NCI-H1105 treated with DMSO at 0.1 percent for 48 hours (cell line): ENCODE measurements around the gene ARHGAP42.

Source experiments
- DNase-seq: peaks from one replicate; lab custom pipeline; 2025; lab: John Stamatoyannopoulos, UW

ARHGAP42 gene

DNA sequence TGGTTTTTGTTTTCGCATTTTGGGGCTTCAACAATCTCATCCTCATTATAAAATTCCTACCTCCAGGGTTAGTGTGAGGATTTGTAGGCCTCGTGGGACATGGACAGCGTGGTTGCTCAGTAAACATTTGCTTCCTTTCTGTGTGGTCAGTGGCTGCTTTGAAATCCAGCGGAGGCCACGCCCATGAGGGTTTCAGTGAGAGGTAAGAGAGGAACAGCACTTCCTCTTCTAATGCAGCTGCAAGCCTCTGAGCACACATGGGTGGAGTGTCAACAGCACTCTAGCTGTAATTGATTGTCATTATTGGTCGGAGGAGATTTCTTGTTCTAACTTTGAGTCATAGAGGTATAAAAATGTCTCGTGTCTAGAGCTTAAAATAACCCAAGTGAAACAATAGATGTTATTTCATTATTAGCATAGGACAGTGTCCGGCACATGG is 6.0 kb upstream of the ARHGAP42 start:
- no peak for DNase-seq

DNA sequence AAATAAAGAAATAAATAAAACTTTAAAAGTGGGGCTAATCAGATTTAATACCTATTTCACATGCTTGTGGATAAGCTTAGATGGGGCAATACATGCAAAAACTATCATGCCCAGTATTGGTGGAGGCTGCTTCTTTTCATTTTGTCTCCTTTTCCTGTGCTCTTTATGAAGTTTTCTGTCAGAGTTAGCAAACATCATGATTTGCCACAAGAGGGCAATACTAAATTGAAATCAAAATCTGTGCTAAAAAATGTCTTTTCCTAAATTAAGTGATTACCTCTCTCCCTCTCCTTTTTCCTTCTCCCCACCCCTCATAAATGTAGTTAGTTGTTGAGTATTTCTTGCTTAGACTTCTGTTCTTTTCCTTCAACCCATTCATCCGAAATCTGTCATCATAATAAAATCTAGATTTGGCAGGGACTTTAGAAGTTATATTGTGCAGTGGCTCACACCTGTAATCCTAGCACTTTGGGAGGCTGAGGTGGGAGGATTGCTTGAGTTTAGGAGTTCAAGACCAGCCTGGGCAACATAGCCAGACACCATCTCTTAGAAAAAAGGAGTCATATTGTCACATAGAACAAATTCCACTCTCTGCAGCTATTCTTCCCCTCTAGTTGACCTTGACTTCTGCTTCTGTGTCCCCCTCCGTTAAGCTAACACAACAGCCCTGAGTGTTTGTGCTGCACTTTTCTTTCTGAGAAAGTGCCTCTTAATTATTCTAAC is 4.7 kb upstream of the ARHGAP42 start:
- DNase-seq = no peak

DNA sequence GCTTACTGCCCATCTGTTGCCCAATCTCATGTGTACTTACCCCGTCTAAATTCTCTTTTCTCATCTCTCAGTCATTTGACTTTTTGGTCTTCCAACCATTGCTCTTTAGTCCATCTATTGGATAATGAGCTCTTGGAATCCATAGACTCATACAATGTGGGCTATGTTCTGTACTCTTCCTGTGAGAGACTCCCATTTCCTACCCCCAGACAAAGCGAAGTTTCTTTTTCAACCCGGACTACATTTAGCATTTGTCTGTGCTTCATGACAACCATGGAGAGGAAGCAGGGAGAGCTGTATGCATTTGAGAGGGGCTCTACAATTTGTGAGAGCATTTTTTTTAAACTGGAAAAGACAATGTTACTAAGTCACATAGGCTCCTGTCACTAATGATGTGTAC is 4.0 kb upstream of the ARHGAP42 start:
- no peak for DNase-seq

GRCh38 chr11:100684101-100685065 is 2.7 kb upstream of the ARHGAP42 start:
- no peak for DNase-seq

DNA sequence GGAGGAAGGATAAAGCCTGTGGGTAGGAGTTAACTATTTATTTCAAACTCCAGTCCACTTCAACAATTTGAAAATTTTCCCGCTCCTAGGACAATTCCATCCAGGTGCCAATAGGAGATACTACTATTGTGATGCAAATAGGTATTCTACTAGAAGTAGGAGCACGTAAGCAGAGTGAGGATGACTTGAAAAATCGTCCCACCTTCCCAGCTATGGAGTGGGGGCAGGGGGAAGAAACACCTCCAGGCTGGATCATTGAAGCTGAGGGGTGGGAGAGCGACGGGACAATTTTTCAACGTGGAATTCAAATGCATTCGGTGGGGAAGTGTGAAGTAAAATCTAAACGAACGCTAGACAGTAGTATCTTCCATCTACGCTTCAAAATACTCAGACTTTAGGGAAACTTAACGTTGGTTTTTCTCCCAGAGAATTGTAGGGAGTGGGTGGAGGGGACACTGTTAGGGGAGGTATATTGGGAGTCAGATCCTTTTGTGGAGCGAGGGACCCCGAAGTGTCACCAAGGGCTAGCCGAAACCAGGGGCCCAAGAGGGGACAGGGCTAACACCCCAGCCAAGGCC is 523 bp upstream of the ARHGAP42 start:
- no peak for DNase-seq

DNA sequence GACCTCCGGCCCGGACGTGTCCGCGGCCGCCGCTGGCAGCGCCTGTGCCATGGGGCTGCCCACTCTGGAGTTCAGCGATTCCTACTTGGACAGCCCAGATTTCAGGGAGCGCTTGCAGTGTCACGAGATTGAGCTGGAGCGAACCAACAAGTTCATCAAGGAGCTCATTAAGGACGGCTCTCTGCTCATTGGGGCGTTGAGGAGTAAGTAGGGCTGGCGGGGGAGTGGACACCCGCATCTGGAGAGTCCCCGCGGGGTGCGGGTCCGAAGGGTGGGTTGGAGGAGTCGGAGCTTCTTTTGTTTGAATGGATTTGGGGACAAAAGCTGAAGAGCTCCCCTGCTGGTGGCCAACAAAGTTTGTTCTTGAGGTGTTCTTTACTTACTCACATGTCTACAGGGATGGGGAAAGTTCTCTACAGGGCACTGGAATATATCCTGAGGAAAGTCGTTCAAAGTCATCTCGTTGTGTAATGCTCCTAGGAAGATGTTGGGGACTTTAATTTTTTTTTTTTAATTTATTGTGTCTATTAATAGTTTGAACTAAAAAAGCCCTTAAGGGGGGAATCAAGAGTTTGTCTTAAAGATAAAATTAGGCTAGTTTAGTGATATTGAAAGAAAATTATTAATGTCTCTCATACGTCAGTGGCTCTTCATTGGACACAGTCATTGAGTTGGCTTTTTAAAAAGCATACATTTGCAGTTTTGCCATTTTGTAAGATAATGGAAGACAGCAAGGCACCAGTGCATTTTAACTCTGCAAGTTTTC is 725 bp downstream of the ARHGAP42 start:
- peak; percentile 13 for DNase-seq

GRCh38 chr11:100689141-100689540 is 2.1 kb downstream of the ARHGAP42 start:
- DNase-seq = no peak

GRCh38 chr11:100691896-100692653 is 5.0 kb downstream of the ARHGAP42 start:
- DNase-seq = no peak

GRCh38 chr11:100695911-100696310 is 8.8 kb downstream of the ARHGAP42 start:
- DNase-seq = no peak

- DNase-seq = no peak
These were observed 16.1 kb downstream of the ARHGAP42 start for GRCh38 chr11:100703139-100703538.

- no peak for DNase-seq
These were observed 16.9 kb downstream of the ARHGAP42 start for GRCh38 chr11:100703801-100704575.

GRCh38 chr11:100705447-100705846 is 18.4 kb downstream of the ARHGAP42 start:
- no peak for DNase-seq

GRCh38 chr11:100706179-100706578 is 19.1 kb downstream of the ARHGAP42 start:
- DNase-seq = no peak

DNA sequence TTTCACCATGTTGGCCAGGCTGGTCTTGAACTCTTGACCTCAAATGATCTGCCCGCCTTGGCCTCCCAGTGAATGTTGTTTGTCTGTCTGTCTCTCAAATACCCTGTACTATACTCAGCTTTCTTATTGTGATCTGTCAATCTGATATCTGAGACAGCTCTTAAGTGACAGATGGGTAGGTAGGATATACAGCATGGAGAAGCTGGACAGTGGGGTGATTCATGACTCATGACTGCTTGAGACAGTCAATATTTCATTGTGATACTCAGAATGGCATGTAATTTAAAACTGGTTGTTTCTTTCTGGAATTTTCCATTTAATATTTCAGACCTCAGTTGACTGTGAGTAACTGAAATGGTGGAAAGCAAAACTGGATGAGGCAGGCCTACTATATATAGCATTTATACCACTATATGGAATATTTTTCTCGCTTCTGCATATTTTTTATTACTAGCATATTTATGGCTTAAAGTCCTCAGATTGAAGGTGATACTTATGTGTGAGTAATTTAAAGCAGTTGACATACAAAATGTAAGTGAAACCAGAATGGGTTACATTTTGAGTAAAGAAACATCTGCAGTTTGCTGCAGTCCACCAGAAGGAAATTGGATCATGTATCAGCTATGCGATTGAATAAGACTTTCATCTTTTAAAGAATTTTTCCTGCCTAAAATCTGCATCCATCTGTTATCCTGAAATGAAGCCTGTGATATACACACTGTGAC is 22.3 kb downstream of the ARHGAP42 start:
- DNase-seq = no peak

DNA sequence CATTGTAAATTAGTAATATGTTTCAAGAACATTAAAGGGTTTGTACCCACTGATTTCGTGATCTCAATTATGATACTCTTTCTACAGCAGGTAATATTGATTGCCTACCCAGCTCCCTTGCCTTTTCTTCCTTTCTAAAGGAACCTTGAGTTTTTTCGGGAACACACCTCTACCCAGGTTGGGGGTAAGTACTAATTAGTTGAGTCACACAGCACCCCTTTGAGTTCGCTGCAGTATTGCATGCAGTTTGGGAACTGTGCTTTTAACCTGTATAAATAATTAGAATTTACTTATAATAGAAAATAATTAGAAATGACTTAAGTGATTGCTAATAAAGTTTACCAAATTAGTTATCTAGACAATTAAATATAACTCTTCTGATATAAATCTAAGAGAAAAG is 24.9 kb downstream of the ARHGAP42 start:
- DNase-seq = no peak

DNA sequence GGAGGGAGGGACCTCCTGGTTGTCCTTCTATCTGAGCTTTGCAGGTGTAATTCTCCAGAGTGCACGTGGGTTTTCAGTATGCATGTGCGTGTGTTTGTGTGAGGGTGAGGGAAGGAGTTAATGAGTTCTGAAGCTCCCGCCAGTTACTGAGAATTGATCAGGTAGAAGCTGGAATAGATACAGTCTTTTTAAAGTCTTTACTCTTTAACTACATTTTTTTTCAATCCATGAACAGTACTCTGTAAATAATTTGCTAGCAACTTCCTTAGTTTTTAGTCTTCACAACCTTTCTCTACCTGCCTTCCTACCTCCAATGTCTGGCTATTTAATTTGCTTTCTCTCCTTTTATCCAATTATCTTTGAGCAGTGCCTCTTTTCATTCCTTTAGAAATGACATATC is 25.5 kb downstream of the ARHGAP42 start:
- DNase-seq = no peak

- DNase-seq = no peak
These were observed 28.2 kb downstream of the ARHGAP42 start for GRCh38 chr11:100715165-100715761.

DNA sequence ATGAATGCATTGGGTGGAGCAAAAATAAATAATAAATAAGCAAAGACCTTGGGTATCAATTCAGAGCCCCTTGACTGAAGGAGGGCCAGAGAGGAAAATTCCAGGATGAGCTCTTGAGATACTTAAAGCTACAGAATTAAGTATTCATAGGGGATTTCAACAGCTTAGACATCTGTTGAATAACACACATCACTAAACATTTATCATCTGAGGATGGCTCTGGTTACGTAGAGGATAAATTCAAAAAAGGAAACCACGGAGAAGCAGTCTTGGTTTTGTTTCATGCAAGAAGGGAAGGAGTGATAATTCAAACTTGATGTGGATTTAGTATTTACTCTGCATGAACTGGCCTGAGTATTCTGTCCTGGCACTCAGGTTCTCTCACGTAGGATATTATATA is 29.8 kb downstream of the ARHGAP42 start:
- DNase-seq = no peak

- DNase-seq = peak; percentile 24
These were observed 32.3 kb downstream of the ARHGAP42 start for GRCh38 chr11:100719362-100719761.
